NCI-H510A (cell line): ENCODE results near the gene SKA3.
"Not testable (repeated sequence)": the region's sequence is repeated elsewhere in the genome, so short reads cannot be mapped to it uniquely, and the experiment has no call there.

Source experiments
- DNase-seq: peaks from one replicate; lab custom pipeline; 2025; lab: John Stamatoyannopoulos, UW

Gene SKA3

GRCh38 chr13:21165606-21166005 is 10.7 kb downstream of the SKA3 start:
- DNase-seq: not testable (repeated sequence)

GRCh38 chr13:21164631-21165030 is 11.7 kb downstream of the SKA3 start:
- DNase-seq: no peak

GRCh38 chr13:21152251-21152899 is 24.0 kb downstream of the SKA3 start:
- DNase-seq: no peak

GRCh38 chr13:21150013-21150412 is 26.3 kb downstream of the SKA3 start:
- no peak for DNase-seq

- no peak for DNase-seq
These were observed 26.8 kb downstream of the SKA3 start for GRCh38 chr13:21149568-21149967.

- no peak for DNase-seq
These were observed 27.6 kb downstream of the SKA3 start for GRCh38 chr13:21148557-21149258.

GRCh38 chr13:21147827-21148226 is 28.5 kb downstream of the SKA3 start:
- DNase-seq: no peak

GRCh38 chr13:21142766-21143165 is 33.6 kb downstream of the SKA3 start:
- DNase-seq: no peak

- DNase-seq: no peak
These were observed 37.0 kb downstream of the SKA3 start for GRCh38 chr13:21139374-21139773.

GRCh38 chr13:21138561-21138960 is 37.8 kb downstream of the SKA3 start:
- no peak for DNase-seq

- no peak for DNase-seq
These were observed 38.7 kb downstream of the SKA3 start for GRCh38 chr13:21137696-21138095.

- not testable (repeated sequence) for DNase-seq
These were observed 40.5 kb downstream of the SKA3 start for GRCh38 chr13:21135833-21136232.

- no peak for DNase-seq
These were observed 41.9 kb downstream of the SKA3 start for GRCh38 chr13:21134475-21134874.

- no peak for DNase-seq
These were observed 43.3 kb downstream of the SKA3 start for GRCh38 chr13:21133077-21133476.

- no peak for DNase-seq
These were observed 46.2 kb downstream of the SKA3 start for GRCh38 chr13:21130116-21130515.

GRCh38 chr13:21124852-21125251 is 51.5 kb downstream of the SKA3 start:
- DNase-seq: peak; percentile 85

GRCh38 chr13:21123956-21124355 is 52.4 kb downstream of the SKA3 start:
- no peak for DNase-seq

GRCh38 chr13:21121616-21122015 is 54.7 kb downstream of the SKA3 start:
- no peak for DNase-seq

- no peak for DNase-seq
These were observed 56.2 kb downstream of the SKA3 start for GRCh38 chr13:21120191-21120590.

- no peak for DNase-seq
These were observed 56.8 kb downstream of the SKA3 start for GRCh38 chr13:21119526-21119925.

GRCh38 chr13:21118180-21118579 is 58.2 kb downstream of the SKA3 start:
- DNase-seq: no peak

GRCh38 chr13:21117104-21117809 is 59.1 kb downstream of the SKA3 start:
- DNase-seq: no peak

- no peak for DNase-seq
These were observed 60.2 kb downstream of the SKA3 start for GRCh38 chr13:21116141-21116540.
